HG03196 (cell line): ENCODE results near the gene LGR6.
"Not testable (repeated sequence)": the region's sequence is repeated elsewhere in the genome, so short reads cannot be mapped to it uniquely, and the experiment has no call there.

ENCODE experiments used
- ATAC-seq: cut with Tn5 transposase; IDR thresholded peaks from one replicate; pipeline ENCODE4 v1.9.1; 2021; ENCODE audit not compliant: unreplicated experiment

LGR6 gene

GRCh38 chr1:202254454-202255252, 61.1 kb downstream of the LGR6 start:
- ATAC-seq: no peak

- no peak for ATAC-seq
Measured at GRCh38 chr1:202255343-202255742, 61.7 kb downstream of the LGR6 start.

- no peak for ATAC-seq
Measured at GRCh38 chr1:202259705-202260104, 66.1 kb downstream of the LGR6 start.

GRCh38 chr1:202261209-202261958, 67.8 kb downstream of the LGR6 start:
- ATAC-seq: not testable (repeated sequence)

- no peak for ATAC-seq
Measured at GRCh38 chr1:202263628-202264027, 70.0 kb downstream of the LGR6 start.

- ATAC-seq: no peak
Measured at GRCh38 chr1:202264300-202264699, 70.7 kb downstream of the LGR6 start.

- no peak for ATAC-seq
Measured at GRCh38 chr1:202264726-202265125, 71.1 kb downstream of the LGR6 start.

GRCh38 chr1:202266061-202266765, 72.6 kb downstream of the LGR6 start:
- ATAC-seq: no peak

GRCh38 chr1:202268032-202268431, 74.4 kb downstream of the LGR6 start:
- no peak for ATAC-seq

- ATAC-seq: no peak
Measured at GRCh38 chr1:202268817-202269216, 75.2 kb downstream of the LGR6 start.

GRCh38 chr1:202270871-202271326, 77.3 kb downstream of the LGR6 start:
- no peak for ATAC-seq

GRCh38 chr1:202272103-202272845, 78.7 kb downstream of the LGR6 start:
- no peak for ATAC-seq

GRCh38 chr1:202274611-202275010, 81.0 kb downstream of the LGR6 start:
- no peak for ATAC-seq

GRCh38 chr1:202275061-202275770, 81.6 kb downstream of the LGR6 start:
- no peak for ATAC-seq

GRCh38 chr1:202276081-202276715, 82.6 kb downstream of the LGR6 start:
- no peak for ATAC-seq

GRCh38 chr1:202276920-202277319, 83.3 kb downstream of the LGR6 start:
- no peak for ATAC-seq

GRCh38 chr1:202278751-202279150, 85.2 kb downstream of the LGR6 start:
- no peak for ATAC-seq

GRCh38 chr1:202279806-202280205, 86.2 kb downstream of the LGR6 start:
- ATAC-seq: no peak

- ATAC-seq: no peak
Measured at GRCh38 chr1:202280595-202280994, 87.0 kb downstream of the LGR6 start.
